GM20431 (cell line): ENCODE measurements around the gene DOCK4.
"Not testable (repeated sequence)": the region's sequence is repeated elsewhere in the genome, so short reads cannot be mapped to it uniquely, and the experiment has no call there.

ENCODE experiments used
- in situ Hi-C: fragments of 300-500 bp; cut with MseI, MboI; formaldehyde crosslinking; loops from one replicate; pipeline ENCODE4 v1.15.0; 2020; ENCODE audit warnings: low sequenced_read_pairs; ENCODE audit not compliant: unreplicated experiment

Gene DOCK4

DNA sequence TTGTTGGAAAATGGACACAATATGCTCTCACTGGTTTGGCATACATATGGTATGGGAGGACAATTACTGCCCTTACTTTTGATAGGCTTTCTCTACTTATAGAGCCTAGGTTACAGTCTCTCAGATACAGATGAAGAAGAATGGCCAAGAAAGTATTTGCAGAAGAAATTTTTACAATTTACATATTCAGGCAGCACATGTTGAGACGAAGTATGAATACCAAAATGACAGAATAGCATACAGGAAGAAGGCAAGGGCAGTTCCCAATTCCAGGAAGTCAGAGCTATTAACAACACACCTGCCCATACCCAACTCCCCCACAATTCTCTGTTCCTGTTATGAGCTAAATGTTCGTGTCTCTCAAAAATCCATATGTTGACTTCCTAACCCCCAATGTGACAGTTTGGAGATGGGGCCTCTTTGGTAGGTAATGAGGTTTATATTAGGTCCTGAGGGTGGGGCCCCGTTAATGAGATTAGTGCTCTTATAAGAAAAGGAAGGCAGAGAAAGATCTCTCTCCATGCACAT is 67.8 kb downstream of the DOCK4 start:
- in situ Hi-C loops: no loop called here

DNA sequence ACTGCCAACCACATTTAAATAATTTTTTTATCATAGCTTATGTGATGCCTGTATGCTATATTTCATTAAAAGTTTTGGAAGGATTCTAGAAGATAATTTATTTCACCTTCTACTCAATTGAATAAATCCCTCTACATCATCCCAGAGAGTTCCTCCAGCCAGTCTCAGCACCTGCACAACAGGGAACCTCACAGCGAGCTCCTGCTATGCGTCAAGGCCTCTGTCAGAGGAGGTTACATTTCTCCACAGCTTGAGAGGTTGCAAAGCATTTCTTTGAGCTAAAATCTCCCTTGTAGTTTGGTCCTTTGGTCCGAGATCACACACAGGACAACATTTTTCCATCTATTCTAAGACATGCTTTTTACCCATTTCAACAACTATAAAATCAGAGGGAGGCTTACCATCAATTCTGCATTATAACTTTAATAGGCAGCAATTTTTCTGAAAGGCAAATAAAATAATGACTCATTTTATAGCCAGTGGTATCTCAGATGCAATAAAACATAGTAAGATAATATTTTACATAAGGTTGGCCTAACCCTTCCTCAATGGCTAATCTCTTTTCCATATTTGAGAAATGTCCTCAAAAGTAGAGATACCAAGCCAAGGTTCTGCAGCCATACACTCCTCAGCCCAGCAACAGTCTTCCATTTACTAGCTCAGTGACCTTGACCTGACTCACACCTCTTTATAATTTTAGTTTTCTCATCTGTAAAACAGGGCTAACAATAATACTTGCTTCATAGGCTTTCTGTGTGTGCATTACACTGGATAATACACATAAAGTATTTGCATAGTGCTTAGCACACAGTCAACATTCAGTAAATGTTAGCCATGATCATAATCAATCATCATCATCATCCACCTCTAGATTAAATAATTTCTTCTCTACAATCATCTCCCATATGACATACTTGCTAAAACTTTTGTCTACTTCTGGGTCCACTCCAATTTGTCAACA is 68.8 kb downstream of the DOCK4 start:
- in situ Hi-C loops: no loop called here

DNA sequence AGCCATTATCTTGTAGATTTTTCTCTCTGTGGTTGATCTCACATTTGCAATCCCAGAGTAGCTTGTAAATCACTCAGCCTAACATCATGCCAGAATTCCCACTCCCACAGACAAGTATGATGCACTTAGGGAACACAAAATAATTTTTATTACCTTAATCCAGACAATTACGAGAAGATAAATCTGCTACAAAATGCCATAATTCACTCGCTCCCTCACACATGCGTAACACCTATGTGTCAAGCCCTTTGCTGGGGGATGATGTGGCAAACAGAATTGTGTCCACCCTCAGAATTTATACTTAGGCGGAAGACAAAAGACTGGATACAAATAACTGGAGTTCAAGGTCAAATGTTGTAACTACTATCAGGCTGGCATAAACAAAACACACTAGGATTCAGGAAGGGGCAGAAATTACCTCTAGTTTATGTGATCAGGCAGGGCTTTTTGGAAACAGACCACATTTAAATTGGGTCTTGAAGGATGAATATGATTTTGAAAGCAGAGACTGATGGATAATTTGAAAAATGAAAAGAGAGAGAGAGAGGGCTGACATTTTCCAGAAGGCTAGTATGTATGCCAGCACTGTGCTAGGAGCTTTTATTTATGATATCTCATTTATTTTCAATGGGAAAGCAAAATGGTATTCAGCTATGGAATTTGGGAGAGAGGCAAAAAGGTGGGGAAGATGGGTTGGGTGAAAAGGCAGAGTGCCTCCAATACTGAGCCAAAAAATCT is 69.8 kb downstream of the DOCK4 start:
- in situ Hi-C loops: no loop called here

DNA sequence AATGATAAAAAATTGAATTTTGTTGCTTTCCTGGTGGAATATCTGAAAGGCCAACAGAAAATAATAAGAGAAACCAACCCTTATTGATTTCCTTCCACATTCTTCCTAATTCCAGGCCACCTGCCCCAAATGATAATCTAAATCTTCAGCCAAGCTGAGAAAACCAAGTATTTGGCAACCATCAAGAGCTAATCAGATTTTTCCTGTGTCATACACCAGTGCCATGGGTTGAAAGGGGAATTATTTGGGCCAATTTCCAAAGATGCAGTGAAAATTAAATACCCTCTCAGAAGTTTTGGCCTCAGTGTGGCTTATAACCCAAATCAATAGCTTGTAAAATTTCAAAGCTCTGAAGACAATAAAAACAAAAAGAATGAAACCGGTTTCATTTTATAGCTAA is 70.4 kb downstream of the DOCK4 start:
- in situ Hi-C loops: no loop called here

DNA sequence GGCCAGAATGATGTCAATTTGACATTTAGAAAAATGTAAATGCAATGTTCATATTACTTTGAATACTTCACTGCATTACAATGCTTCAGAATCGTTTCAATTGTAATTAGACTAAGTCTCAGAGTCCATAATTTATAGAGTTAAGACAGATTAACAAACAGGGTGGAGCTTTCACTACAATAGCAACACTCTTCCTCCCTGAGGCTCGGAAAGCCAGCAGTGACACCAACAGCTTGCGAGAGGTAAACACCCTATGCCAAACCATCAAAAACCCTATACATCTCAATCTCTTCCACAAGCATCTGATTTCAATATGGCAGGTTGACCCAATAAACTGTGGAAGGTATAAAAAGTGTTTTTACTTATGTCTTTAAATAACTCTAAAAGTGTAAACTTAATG is 72.2 kb downstream of the DOCK4 start:
- in situ Hi-C loops: no loop called here

DNA sequence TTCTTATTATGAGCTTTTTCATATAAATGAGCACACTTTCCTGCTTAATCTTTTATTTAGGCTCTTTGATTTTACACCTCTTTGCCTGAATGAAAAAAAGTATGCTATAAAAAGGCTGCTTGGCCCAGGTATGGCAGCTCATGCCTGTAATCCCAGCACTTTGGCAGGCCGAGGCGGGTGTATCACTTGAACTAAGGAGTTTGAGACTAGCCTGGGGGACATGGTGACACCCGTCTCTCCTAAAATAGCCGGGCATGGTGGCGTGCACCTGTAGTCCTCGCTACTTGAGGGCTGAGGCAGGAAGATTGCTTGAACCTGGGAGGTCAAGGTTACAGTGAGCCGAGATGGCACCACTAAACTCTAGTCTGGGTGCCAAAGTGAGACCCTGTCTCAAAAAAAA is 72.9 kb downstream of the DOCK4 start:
- in situ Hi-C loops: no loop called here

DNA sequence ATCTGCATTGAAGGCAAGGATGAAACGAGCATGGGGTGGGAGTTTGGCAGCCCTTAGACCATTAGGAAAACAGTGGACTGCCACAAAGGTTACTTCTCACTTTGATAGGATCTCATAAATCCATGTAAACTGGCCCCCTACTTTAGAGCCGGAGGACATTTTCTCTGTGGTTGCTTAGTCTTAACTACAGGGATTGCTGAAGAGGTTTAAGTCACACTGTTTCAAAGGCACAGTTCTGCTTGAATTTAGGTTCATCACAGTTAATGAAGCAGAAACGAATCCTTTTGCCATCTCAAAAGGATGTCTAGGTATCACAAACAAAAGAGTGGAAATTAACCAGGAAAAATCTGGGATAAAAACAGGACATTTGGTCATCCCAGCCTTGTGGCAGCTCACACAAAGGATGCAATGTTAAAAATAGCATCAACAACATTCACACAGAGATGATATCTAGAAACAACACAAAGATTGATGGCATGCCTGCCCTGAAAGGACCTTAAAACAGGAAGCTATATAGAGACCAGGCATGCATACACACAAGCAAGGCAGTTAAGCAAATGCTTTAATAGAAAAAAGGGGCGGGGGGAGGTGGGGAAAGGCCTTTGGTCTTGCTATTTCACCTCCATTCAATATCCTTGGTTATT is 74.0 kb downstream of the DOCK4 start:
- in situ Hi-C loops: no loop called here

DNA sequence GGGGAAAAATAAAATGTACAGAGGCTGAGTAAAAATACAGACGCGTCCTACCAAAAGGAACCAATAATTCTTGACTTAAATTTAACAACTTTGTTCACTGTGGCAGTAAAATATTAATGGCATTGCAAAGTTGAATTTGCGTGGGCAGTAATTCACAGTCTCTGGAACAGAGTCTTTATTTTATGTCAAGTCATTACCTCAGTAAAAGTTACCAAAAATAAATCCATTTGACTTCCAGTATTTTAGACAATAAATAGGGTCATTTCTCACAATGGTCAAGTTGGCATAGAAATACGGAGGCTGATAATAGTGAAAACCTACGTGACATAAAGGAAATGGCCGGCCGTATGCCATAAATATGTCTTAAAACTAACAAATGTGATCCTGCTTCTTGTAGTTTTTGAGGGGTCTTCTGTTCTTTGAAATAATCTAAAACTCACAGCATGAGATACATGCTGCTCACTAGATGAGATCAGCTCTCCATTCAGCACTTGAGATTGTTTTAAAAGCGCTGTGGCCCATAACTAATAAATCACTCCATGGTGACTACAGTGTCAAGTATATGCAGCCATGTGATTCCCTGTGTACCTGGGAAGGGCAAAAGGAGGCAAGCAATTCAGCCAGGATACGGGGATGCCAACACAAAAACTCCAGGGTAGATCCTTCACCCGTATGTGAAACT is 75.3 kb downstream of the DOCK4 start:
- in situ Hi-C loops: no loop called here

DNA sequence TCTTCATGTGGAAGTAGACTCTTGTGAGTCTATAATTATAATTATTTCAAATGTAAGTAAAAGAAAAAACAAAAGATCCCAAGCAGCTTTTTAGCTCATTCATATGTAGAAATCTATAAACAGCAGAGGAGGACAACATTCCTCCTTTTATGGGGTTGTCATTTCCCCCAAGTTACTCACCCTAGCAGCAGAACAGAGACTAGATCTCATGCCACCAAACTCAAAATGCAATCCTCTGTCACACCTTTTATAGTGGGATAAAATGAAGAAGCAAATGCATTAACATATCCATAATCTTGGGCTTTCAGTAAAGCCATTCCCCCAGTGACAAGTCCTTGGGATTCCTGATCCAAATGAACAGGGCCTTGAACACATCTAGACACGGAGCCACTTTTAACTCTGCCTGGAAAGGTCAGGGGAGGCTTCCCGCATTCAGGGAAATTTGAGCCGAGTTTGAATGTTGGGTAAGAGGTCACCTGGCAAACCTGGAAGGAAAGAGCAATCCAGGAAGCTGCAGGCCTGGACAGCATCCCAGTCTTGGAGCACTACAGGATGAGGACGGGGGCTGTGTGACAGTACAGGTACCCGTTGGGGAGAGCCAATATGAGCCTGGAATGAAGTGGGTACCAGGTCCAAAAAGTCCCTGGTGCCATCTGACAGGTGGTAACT is 76.4 kb downstream of the DOCK4 start:
- in situ Hi-C loops: no loop called here

DNA sequence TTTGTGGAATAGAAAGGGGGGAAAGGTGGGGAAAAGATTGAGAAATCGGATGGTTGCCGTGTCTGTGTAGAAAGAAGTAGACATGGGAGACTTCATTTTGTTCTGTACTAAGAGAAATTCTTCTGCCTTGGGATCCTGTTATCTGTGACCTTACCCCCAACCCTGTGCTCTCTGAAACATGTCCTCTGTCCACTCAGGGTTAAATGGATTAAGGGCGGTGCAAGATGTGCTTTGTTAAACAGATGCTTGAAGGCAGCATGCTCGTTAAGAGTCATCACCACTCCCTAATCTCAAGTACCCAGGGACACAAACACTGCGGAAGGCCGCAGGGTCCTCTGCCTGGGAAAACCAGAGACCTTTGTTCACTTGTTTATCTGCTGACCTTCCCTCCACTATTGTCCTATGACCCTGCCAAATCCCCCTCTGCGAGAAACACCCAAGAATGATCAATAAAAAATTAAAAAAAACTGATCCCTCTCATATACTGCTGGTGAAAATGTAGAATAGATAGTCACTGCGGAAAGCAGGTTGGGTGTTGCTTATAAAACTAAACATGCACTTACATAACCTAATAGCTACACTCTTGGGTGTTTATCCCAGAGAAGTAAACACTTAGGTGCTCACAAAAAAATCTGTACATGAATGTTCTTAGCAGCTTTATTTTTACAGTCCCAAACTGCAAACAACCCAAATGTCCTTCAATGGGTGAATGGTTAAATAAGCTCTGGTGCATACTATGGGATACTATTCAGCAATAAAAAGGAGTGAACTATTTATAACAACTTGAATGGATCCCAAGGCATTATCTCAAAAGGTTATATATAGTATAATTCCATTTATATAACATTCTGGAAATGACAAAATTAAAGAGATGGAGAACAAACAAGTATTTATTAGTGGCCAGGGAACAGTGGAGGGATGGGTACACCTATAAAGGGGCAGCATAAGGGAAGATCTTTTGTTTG is 77.5 kb downstream of the DOCK4 start:
- in situ Hi-C loops: not testable (repeated sequence)

DNA sequence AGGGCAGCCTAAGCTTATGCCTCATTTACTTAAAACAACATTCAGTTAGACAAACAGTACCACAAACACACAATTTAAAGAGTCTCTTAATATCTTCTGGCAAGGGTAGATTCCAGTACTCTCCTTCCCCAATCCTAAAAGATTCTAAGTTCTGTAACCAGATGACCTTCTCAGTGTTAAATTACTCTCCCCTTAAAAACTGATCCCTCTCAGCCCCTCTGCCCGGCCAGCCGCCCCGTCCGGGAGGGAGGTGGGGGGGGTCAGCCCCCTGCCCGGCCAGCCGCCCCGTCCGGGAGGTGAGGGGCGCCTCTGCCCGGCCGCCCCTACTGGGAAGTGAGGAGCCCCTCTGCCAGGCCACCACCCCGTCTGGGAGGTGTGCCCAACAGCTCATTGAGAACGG is 78.2 kb downstream of the DOCK4 start:
- in situ Hi-C loops: not testable (repeated sequence)

DNA sequence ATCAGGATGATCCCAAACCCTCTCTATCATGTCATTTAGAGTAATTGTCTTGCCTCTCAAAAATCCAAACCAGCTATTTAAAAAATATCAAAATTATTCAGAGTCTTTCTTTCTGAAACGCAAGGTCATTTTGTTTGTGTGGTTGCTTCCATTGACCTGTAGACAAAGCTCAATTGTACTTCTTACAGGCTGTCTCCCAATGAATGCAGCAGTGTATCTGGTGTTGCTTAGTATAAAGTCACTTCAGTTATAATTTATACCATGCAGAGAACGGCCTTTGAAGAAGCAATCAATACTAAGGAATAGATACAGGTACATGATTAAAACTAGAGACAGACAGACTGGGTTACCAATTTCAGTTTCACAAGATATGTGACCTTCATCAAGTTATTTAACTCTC is 80.9 kb downstream of the DOCK4 start:
- in situ Hi-C loops: no loop called here

DNA sequence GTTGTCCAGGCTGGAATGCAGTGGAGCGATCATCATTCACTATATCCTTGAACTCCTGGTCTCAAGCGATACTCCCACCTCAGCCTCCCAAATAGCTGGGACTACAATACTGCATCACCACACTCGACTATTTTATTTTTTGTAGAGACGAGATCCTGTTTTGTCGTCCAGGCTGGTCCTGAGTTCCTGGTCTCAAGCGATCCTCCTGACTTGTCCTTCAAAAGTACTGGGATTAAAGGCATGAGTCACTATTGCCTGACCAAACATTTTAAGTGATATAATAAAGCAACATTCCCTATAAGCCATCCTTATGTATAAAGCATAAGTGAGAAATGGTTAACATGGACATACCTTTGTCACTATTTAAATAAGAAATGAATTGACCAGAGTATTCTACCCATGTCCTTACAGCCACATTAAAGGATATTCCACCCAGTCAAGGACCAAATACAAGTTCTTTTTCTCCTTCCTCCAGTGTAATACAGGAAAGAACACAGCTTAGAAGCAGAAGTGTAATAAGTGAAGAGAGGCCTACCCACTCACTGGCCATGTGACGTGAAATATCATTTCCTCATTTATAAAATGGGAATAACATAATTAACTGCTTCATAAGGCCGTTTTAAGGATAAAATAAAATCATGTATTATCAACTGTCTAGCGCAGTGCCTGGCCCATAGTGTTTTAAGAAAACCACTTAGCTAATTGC is 82.0 kb downstream of the DOCK4 start:
- in situ Hi-C loops: no loop called here

DNA sequence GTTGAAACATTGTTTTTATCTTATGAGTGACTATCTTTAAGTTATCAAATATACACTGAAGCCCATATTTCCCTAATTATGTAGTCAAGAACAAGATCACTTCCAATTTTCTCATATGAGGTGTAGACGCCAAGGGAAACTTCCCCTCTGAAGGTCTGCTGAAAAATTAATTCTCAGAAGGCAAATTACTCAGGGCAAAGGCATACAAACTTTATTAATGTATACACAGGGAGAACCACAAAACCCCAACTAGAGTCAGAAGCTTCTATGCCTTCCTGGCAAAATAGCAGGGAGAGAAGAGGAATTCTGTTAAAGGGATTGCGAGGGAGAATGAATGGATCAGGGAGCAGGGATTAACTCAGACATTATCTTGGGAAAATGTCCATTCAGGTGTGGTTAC is 83.4 kb downstream of the DOCK4 start:
- in situ Hi-C loops: no loop called here

DNA sequence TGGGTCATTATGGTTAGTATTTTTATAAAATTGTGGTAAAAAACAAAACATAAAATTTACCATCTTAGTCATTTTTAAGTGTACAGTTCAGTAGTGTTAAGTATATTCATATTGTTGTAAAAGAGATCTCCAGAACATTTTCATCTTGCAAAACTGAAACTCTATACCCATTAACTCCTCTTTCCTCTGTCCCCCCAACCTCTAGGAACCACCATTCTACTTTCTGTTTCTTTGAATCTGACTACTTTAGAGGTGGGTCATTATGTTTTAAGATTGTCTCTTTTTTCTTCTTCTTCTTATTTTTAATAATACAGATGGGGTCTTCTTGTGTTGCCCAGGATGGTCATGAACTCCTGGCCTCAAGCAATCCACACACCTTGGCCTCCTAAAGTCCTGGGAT is 84.1 kb downstream of the DOCK4 start:
- in situ Hi-C loops: no loop called here

DNA sequence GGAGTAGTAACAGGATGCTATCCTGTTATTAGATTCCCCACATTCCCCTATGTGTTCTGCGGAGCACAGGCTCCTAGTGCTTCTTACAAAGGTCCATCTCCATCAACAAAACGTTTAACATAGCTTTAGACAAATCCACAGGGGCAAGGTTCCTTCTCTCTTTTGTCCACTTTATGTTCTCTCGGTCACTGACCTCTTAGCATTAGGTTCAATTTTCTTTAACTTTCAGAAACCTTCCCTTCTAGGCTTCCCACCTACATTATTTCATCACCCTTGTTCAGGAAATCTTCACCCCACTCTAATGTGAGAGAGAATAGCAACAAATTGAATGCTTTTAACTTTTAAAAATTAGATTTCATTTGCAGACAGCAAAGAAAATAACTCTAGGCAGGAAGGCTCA is 84.9 kb downstream of the DOCK4 start:
- in situ Hi-C loops: no loop called here

DNA sequence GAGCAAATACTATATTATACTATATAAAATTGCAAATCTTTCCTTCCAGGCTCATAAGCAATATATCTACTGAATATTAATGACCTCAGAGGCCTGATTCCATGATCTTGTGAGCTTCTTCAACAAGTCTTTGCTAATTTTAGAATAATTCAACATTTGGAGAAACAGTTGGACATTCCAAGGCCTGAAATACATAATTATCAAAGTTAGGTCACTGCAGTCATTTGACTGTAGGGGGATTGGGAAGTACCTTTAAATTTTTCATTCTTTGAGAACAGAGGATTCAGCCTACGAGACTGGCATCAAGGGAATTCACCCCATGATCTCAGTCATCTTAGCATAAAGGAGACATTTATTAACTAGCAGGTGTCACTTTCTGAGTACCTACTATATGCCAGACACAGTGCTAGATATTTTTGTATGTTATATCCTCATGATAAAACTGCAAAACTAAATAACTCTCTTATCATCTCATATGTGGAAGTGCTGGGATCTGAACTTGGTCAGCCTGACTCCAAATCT is 85.4 kb downstream of the DOCK4 start:
- in situ Hi-C loops: no loop called here
